GM12873 (cell line): ENCODE data around the gene C19orf53.

Experiments
- CTCF ChIP-seq: IDR thresholded peaks from 2 replicates; pipeline ENCODE4 v1.5.1; 2012; ENCODE audit warnings: low read depth, mild to moderate bottlenecking, moderate library complexity, low read length, control low read depth; ENCODE audit not compliant: insufficient read depth; ENCODE audit errors: missing control alignments

C19orf53 gene

GRCh38 chr19:13738073-13738472 is 36.2 kb upstream of the C19orf53 start:
- no peak for TF ChIP-seq CTCF

- no peak for TF ChIP-seq CTCF
Observed at GRCh38 chr19:13741893-13742292, 32.4 kb upstream of the C19orf53 start.

- TF ChIP-seq CTCF: no peak
Observed at GRCh38 chr19:13742756-13743155, 31.5 kb upstream of the C19orf53 start.

GRCh38 chr19:13744174-13744573 is 30.1 kb upstream of the C19orf53 start:
- TF ChIP-seq CTCF: no peak

GRCh38 chr19:13747098-13747453 is 27.2 kb upstream of the C19orf53 start:
- no peak for TF ChIP-seq CTCF

- TF ChIP-seq CTCF: no peak
Observed at GRCh38 chr19:13748169-13748828, 26.0 kb upstream of the C19orf53 start.

- TF ChIP-seq CTCF: no peak
Observed at GRCh38 chr19:13751436-13751835, 22.8 kb upstream of the C19orf53 start.
